HepG2 (cell line): ENCODE measurements around the gene PRRT1B. TPM values are rescaled to one million over a fixed set of nuclear protein-coding genes. Genes with fewer than 3 reads are reported as not detected.
A peak's percentile ranks its signal among the peaks of the same experiment; 100 is the strongest.

Experiments
- BRCA1 ChIP-seq: sonication (generic); formaldehyde crosslinking; IDR thresholded peaks from 2 replicates; pipeline ENCODE4 v1.4.0; 2020; ENCODE audit warnings: missing genetic modification reagents
- FOXK1 ChIP-seq: sonication (generic); formaldehyde crosslinking; IDR thresholded peaks from 2 replicates; pipeline ENCODE4 v1.4.0; 2020; ENCODE audit warnings: low read depth, missing genetic modification reagents, borderline replicate concordance
- HNRNPK ChIP-seq: fragments of 200-400 bp; formaldehyde crosslinking; IDR thresholded peaks from 2 replicates; pipeline ENCODE4 v1.6.1; 2018; ENCODE audit warnings: low read length, low read depth, moderate library complexity, mild to moderate bottlenecking; ENCODE audit not compliant: poor library complexity, severe bottlenecking
- KLF16 ChIP-seq, 2 experiments: sonication (generic) in 1 of 2; formaldehyde crosslinking in 1 of 2; IDR thresholded peaks; 2 replicates each; pipeline versions ENCODE4 v1.6.1 to v1.8.0; 2016 to 2023; ENCODE audit warnings: missing genetic modification reagents in 2 of 2, missing compliant biosample characterization in 1 of 2
- MTA1 ChIP-seq: sonication (generic); formaldehyde crosslinking; IDR thresholded peaks from 2 replicates; pipeline ENCODE4 v1.4.0; 2020; ENCODE audit warnings: missing genetic modification reagents, mild to moderate bottlenecking, borderline replicate concordance
- NFE2L1 ChIP-seq: sonication (generic); formaldehyde crosslinking; IDR thresholded peaks from 2 replicates; pipeline ENCODE4 v1.4.0; 2020; ENCODE audit warnings: missing genetic modification reagents, mild to moderate bottlenecking, borderline replicate concordance
- NFYC ChIP-seq: IDR thresholded peaks from 2 replicates; pipeline ENCODE4 v1.6.1; 2016; ENCODE audit warnings: missing genetic modification reagents, missing compliant biosample characterization
- SIX1 ChIP-seq: sonication (generic); formaldehyde crosslinking; IDR thresholded peaks from 2 replicates; pipeline ENCODE4 v1.4.0; 2020; ENCODE audit warnings: missing genetic modification reagents, borderline replicate concordance
- YEATS4 ChIP-seq: sonication (generic); formaldehyde crosslinking; IDR thresholded peaks from 2 replicates; pipeline ENCODE4 v1.4.0; 2020; ENCODE audit warnings: missing genetic modification reagents, borderline replicate concordance
- ZNF788 ChIP-seq: sonication (generic); formaldehyde crosslinking; IDR thresholded peaks from 2 replicates; pipeline ENCODE4 v1.5.0; 2020; ENCODE audit warnings: mild to moderate bottlenecking, missing genetic modification reagents, borderline replicate concordance
- polyA plus RNA-seq, 8 experiments: library from polyadenylated mRNA; depleted of rRNA in 3 of 8; stranded (reverse) in 7 of 8; unstranded in 1 of 8; fragments of >200 nt; fragmentation: Illumina TruSeq in 4 of 8; extraction: Trizol in 4 of 8; gene quantifications; 2 replicates each; pipeline versions ENCODE4 v1.2.1 to v1.2.3, GENCODE V29; 2011 to 2016; ENCODE audit warnings: low read depth in 4 of 8, missing spikeins in 1 of 8, mixed read lengths in 1 of 8; ENCODE audit not compliant: insufficient read depth in 1 of 8
- total RNA-seq, 5 experiments: library from RNA; depleted of rRNA; stranded (reverse); fragments of >200 nt; fragmentation: Illumina TruSeq; extraction: Trizol; gene quantifications; 2 replicates each; pipeline ENCODE4 v1.2.3, GENCODE V29; 2016; ENCODE audit warnings: low read depth in 1 of 5
- TF ChIP-seq, protein P1 (sequence below): sonication (generic); formaldehyde crosslinking; IDR thresholded peaks from 2 replicates; pipeline ENCODE4 v1.8.0; 2022; ENCODE audit warnings: low read depth, missing genetic modification reagents
- TF ChIP-seq, protein P2 (sequence below), 2 experiments: sonication (generic) in 1 of 2; formaldehyde crosslinking in 1 of 2; IDR thresholded peaks; 2 replicates each; pipeline versions ENCODE4 v1.5.1 to v1.6.1; 2011 to 2020; ENCODE audit warnings: borderline replicate concordance in 1 of 2, low read depth in 1 of 2, low read length in 1 of 2, mild to moderate bottlenecking in 1 of 2, missing genetic modification reagents in 1 of 2, moderate library complexity in 1 of 2
- TF ChIP-seq, protein P3 (sequence below): sonication (generic); formaldehyde crosslinking; IDR thresholded peaks from 2 replicates; pipeline ENCODE4 v1.9.0; 2021; ENCODE audit warnings: mild to moderate bottlenecking, missing genetic modification reagents
- TF ChIP-seq, protein P4 (sequence below): sonication (generic); formaldehyde crosslinking; IDR thresholded peaks from 2 replicates; pipeline ENCODE4 v1.5.0; 2020; ENCODE audit warnings: missing genetic modification reagents

The PRRT1B gene
- total and polyA plus RNA-seq, 2 of the 13 experiments (the other 11 are each of a cell fraction or from before 2014, with no cell fraction given), result not detected

DNA sequence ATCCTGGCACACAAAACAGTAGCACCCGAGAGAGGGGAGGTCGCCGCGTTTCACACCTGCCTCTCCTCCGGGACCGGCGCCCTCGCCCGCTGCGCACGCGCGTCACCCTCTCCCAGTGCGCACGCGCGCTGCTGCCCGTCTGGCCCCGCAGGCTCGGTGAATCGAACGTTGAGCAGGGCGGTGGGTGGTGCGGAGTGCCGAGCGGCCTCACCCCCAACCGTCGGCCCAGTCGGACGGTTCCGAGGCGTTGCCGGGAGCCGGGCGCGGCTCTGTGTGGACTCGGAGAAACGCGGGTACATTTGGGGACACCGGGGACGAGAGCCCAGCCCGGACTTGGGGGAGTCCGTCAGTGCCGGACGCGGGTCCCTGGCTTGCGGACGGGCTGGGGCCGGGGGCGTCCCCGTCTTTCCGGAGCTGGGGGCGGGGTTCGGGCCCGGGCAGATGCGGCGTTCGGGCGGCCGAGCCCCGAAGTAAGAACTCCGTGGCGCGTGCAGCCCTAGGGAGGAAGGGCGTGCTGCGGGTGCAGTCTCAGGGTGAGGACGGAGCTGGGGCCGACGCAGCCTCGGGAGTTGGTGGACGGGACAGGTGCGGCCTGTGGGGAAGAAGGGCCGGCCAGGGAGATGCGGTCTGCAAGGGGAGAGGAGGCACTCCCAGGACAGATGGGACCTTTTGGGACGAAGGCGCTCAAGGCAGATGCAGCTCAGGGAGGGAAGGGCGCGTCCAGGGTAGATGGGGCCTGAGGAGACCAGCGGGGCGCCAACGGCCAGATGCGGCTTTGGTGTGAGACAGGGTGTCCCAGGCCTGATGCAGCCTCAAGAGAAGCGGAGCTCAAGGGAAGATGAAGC is 42.3 kb upstream of the PRRT1B start, which contains the start of gene POMT1 (continued):
- TF ChIP-seq, protein P1, sequence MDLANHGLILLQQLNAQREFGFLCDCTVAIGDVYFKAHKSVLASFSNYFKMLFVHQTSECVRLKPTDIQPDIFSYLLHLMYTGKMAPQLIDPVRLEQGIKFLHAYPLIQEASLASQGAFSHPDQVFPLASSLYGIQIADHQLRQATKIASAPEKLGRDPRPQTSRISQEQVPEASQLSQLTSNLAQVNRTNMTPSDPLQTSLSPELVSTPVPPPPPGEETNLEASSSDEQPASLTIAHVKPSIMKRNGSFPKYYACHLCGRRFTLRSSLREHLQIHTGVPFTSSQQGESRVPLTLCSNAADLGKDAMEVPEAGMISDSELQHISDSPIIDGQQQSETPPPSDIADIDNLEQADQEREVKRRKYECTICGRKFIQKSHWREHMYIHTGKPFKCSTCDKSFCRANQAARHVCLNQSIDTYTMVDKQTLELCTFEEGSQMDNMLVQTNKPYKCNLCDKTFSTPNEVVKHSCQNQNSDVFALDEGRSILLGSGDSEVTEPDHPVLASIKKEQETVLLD (CRISPR knock-in tag), result peak; percentile 50; the same call in 1 of the 2 replicates
- TF ChIP-seq, protein P2, sequence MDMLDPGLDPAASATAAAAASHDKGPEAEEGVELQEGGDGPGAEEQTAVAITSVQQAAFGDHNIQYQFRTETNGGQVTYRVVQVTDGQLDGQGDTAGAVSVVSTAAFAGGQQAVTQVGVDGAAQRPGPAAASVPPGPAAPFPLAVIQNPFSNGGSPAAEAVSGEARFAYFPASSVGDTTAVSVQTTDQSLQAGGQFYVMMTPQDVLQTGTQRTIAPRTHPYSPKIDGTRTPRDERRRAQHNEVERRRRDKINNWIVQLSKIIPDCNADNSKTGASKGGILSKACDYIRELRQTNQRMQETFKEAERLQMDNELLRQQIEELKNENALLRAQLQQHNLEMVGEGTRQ (IDR thresholded peaks at IDR 0.05; ENCODE audit: low read depth, low read length), result no peak
- TF ChIP-seq, protein P2 (CRISPR knock-in tag; IDR thresholded peaks at IDR 0.05; ENCODE audit: borderline replicate concordance), result no peak
- TF ChIP-seq ZNF788 (no peak), MTA1 (peak; percentile 31; the same call in 1 of the 2 replicates), SIX1 (CRISPR knock-in tag) (no peak), KLF16 (CRISPR knock-in tag; IDR thresholded peaks at IDR 0.05) (peak in 1 of 2 experiments; percentile 83; a peak in 2 of 4 replicates), NFE2L1 (CRISPR knock-in tag) (no peak; the same call in 1 of the 2 replicates), YEATS4 (CRISPR knock-in tag) (peak; percentile 78), BRCA1 (no peak), HNRNPK (no peak), NFYC (0 out of 2 replicates have a peak, but pooled peaks have one; percentile 18), FOXK1 (CRISPR knock-in tag) (peak; percentile 65; the same call in 1 of the 2 replicates)
- TF ChIP-seq, protein P3, sequence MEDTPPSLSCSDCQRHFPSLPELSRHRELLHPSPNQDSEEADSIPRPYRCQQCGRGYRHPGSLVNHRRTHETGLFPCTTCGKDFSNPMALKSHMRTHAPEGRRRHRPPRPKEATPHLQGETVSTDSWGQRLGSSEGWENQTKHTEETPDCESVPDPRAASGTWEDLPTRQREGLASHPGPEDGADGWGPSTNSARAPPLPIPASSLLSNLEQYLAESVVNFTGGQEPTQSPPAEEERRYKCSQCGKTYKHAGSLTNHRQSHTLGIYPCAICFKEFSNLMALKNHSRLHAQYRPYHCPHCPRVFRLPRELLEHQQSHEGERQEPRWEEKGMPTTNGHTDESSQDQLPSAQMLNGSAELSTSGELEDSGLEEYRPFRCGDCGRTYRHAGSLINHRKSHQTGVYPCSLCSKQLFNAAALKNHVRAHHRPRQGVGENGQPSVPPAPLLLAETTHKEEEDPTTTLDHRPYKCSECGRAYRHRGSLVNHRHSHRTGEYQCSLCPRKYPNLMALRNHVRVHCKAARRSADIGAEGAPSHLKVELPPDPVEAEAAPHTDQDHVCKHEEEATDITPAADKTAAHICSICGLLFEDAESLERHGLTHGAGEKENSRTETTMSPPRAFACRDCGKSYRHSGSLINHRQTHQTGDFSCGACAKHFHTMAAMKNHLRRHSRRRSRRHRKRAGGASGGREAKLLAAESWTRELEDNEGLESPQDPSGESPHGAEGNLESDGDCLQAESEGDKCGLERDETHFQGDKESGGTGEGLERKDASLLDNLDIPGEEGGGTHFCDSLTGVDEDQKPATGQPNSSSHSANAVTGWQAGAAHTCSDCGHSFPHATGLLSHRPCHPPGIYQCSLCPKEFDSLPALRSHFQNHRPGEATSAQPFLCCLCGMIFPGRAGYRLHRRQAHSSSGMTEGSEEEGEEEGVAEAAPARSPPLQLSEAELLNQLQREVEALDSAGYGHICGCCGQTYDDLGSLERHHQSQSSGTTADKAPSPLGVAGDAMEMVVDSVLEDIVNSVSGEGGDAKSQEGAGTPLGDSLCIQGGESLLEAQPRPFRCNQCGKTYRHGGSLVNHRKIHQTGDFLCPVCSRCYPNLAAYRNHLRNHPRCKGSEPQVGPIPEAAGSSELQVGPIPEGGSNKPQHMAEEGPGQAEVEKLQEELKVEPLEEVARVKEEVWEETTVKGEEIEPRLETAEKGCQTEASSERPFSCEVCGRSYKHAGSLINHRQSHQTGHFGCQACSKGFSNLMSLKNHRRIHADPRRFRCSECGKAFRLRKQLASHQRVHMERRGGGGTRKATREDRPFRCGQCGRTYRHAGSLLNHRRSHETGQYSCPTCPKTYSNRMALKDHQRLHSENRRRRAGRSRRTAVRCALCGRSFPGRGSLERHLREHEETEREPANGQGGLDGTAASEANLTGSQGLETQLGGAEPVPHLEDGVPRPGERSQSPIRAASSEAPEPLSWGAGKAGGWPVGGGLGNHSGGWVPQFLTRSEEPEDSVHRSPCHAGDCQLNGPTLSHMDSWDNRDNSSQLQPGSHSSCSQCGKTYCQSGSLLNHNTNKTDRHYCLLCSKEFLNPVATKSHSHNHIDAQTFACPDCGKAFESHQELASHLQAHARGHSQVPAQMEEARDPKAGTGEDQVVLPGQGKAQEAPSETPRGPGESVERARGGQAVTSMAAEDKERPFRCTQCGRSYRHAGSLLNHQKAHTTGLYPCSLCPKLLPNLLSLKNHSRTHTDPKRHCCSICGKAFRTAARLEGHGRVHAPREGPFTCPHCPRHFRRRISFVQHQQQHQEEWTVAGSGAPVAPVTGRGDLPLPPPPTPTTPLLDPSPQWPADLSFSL (CRISPR knock-in tag), result peak; percentile 41; the same call in 1 of the 2 replicates
- TF ChIP-seq, protein P4, sequence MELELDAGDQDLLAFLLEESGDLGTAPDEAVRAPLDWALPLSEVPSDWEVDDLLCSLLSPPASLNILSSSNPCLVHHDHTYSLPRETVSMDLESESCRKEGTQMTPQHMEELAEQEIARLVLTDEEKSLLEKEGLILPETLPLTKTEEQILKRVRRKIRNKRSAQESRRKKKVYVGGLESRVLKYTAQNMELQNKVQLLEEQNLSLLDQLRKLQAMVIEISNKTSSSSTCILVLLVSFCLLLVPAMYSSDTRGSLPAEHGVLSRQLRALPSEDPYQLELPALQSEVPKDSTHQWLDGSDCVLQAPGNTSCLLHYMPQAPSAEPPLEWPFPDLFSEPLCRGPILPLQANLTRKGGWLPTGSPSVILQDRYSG, result peak; percentile 42; the same call in 1 of the 2 replicates
